Vagina (tissue), 2 donors: ENCODE measurements around the gene ADISSP. TPM values are rescaled to one million over a fixed set of nuclear protein-coding genes. Genes with fewer than 3 reads are reported as not detected.

Source experiments
- DNase-seq, 2 donors: peaks; one replicate each; pipeline ENCODE4 v3.0.0-alpha.2; 2017; ENCODE audit errors: extremely low spot score in 2 of 2
- H3K27ac ChIP-seq: fragments of 200-600 bp; sonication (generic); one replicate; pipeline ENCODE4 v1.5.1; 2019
- H3K27me3 ChIP-seq: fragments of 200-600 bp; sonication (generic); one replicate; pipeline ENCODE4 v1.5.1; 2019
- H3K36me3 ChIP-seq, 2 donors: fragments of 200-600 bp; sonication (generic); one replicate each; pipeline ENCODE4 v1.5.1; 2017 to 2019
- H3K4me1 ChIP-seq: fragments of 200-600 bp; sonication (generic); one replicate; pipeline ENCODE4 v1.5.1; 2019
- H3K4me3 ChIP-seq, 2 donors: fragments of 200-600 bp; sonication (generic); 1 replicate in 1 of 2; 2 replicates in 1 of 2; pipeline ENCODE4 v1.5.1; 2016 to 2019
- H3K9me3 ChIP-seq: fragments of 200-600 bp; sonication (generic); one replicate; pipeline ENCODE4 v1.5.1; 2019
- CTCF ChIP-seq, 3 experiments: fragments of 450-650 bp in 2 of 3; fragments of 200-600 bp in 1 of 3; sonication (generic) in 1 of 3; IDR thresholded peaks; one replicate each; pipeline ENCODE4 v1.5.1; 2017 to 2019; ENCODE audit warnings: antibody characterized with exemption in 3 of 3, mild to moderate bottlenecking in 2 of 3, moderate library complexity in 2 of 3
- POLR2A ChIP-seq, 2 donors: fragments of 450-650 bp; IDR thresholded peaks; one replicate each; pipeline ENCODE4 v1.6.1; 2017; ENCODE audit warnings: antibody characterized with exemption in 2 of 2, mild to moderate bottlenecking in 2 of 2, moderate library complexity in 2 of 2
- POLR2AphosphoS5 ChIP-seq, 2 donors: sonication (generic); formaldehyde crosslinking; IDR thresholded peaks; one replicate each; pipeline ENCODE4 v1.9.0; 2017; ENCODE audit warnings: antibody characterized with exemption in 2 of 2, mild to moderate bottlenecking in 2 of 2, low read depth in 1 of 2; ENCODE audit not compliant: insufficient read depth in 1 of 2
- intact Hi-C: fragments of 100-400 bp; cut with DNase I; formaldehyde crosslinking; loops from one replicate; pipeline ENCODE4 v1.15.1; 2023
- total RNA-seq: library from RNA; depleted of rRNA; stranded (reverse); fragments of >200 nt; gene quantifications from one replicate; pipeline ENCODE4 v1.2.3, GENCODE V29; 2016

The ADISSP gene
- total RNA-seq, 1 donor from 2014 or later, result 16.0 TPM

- H3K36me3 ChIP-seq, result no peaks in the 10 kb centered on the region
- H3K4me1 ChIP-seq, result peaks cover 45% of the 10 kb centered on the region
- intact Hi-C loops, result no loop called here
- H3K9me3 ChIP-seq, result no peaks in the 10 kb centered on the region
- DNase-seq, result no peak
- peak within 1 kb of the TSS; percentile 72 for H3K27ac ChIP-seq
- TF ChIP-seq POLR2AphosphoS5 (IDR thresholded peaks at IDR 0.05; ENCODE audit: insufficient read depth in 1 of 2, low read depth in 1 of 2), result no peak
- no peak for TF ChIP-seq POLR2A (IDR thresholded peaks at IDR 0.05)
- no peak for TF ChIP-seq CTCF (IDR thresholded peaks at IDR 0.05)
- no peaks in the 10 kb centered on the region for H3K27me3 ChIP-seq
- H3K4me3 ChIP-seq, result peak within 1 kb of the TSS; percentile 42 to 53
These were observed 35.0 kb downstream of the ADISSP start, which contains the start of gene HSPA12B for GRCh38 chr20:3732327-3733118. Gene HSPA12B, plus strand, starts transcription at chr20:3732685. Its CDS starts 5,990 bp downstream, at chr20:3738675.

GRCh38 chr20:3731944-3732326, 35.6 kb downstream of the ADISSP start:
- no peak for TF ChIP-seq POLR2A (IDR thresholded peaks at IDR 0.05)
- no peak for TF ChIP-seq CTCF (IDR thresholded peaks at IDR 0.05)
- no peak for TF ChIP-seq POLR2AphosphoS5 (IDR thresholded peaks at IDR 0.05; ENCODE audit: insufficient read depth in 1 of 2, low read depth in 1 of 2)
- H3K4me1 ChIP-seq, result peaks cover 47% of the 10 kb centered on the region
- no peaks in the 10 kb centered on the region for H3K36me3 ChIP-seq
- no peak for DNase-seq
- peak overlapping the region; percentile 14 to 53 for H3K4me3 ChIP-seq
- peak overlapping the region; percentile 63 for H3K27ac ChIP-seq
- intact Hi-C loops, result no loop called here
- no peaks in the 10 kb centered on the region for H3K9me3 ChIP-seq
- no peaks in the 10 kb centered on the region for H3K27me3 ChIP-seq

- H3K27ac ChIP-seq, result peak overlapping the region; percentile 63
- H3K9me3 ChIP-seq, result no peaks in the 10 kb centered on the region
- no peaks in the 10 kb centered on the region for H3K27me3 ChIP-seq
- peaks cover 45% of the 10 kb centered on the region for H3K4me1 ChIP-seq
- intact Hi-C loops, result no loop called here
- H3K36me3 ChIP-seq, result no peaks in the 10 kb centered on the region
- no peak overlapping the region for H3K4me3 ChIP-seq
- TF ChIP-seq CTCF (IDR thresholded peaks at IDR 0.05) (no peak), POLR2A (IDR thresholded peaks at IDR 0.05) (no peak), POLR2AphosphoS5 (IDR thresholded peaks at IDR 0.05; ENCODE audit: insufficient read depth in 1 of 2, low read depth in 1 of 2) (no peak)
- no peak for DNase-seq
These were observed 36.5 kb downstream of the ADISSP start for GRCh38 chr20:3730803-3731672.

GRCh38 chr20:3729811-3730540, 37.6 kb downstream of the ADISSP start:
- TF ChIP-seq CTCF (IDR thresholded peaks at IDR 0.05), result no peak
- no peak for TF ChIP-seq POLR2A (IDR thresholded peaks at IDR 0.05)
- TF ChIP-seq POLR2AphosphoS5 (IDR thresholded peaks at IDR 0.05; ENCODE audit: insufficient read depth in 1 of 2, low read depth in 1 of 2), result no peak
- Histone ChIP-seq H3K9me3 (no peaks in the 10 kb centered on the region), H3K27me3 (no peaks in the 10 kb centered on the region), H3K4me3 (no peak overlapping the region), H3K27ac (no peak overlapping the region), H3K4me1 (peaks cover 38% of the 10 kb centered on the region), H3K36me3 (no peaks in the 10 kb centered on the region)
- intact Hi-C loops, result no loop called here
- no peak for DNase-seq
